Kidney (tissue), 14 donors: Measurements from ENCODE around the gene DCXR. TPM values are rescaled to one million over a fixed set of nuclear protein-coding genes. Genes with fewer than 3 reads are reported as not detected.

Experiments used
- DNase-seq, 5 donors: peaks; one replicate each; pipeline ENCODE4 v3.0.0-alpha.2; 2013 to 2020
- FAIRE-seq: peaks from 2 replicates; lab custom pipeline; 2012; peaks lifted over from hg19 to GRCh38; lab: Jason Lieb, UNC
- H3K27ac ChIP-seq, 2 donors: one replicate each; pipeline ENCODE4 v1.7.0; 2013; ENCODE audit warnings: low read depth in 2 of 2, low read length in 2 of 2, inconsistent platforms in 1 of 2
- H3K27me3 ChIP-seq: one replicate; pipeline ENCODE4 v1.7.1; 2013; ENCODE audit warnings: low read length, inconsistent platforms; ENCODE audit not compliant: control insufficient read depth, insufficient read depth
- H3K36me3 ChIP-seq, 3 donors: one replicate each; pipeline versions ENCODE4 v1.7.0 to v1.7.1; 2013; ENCODE audit warnings: low read length in 3 of 3, control low read depth in 1 of 3, inconsistent platforms in 1 of 3; ENCODE audit not compliant: insufficient read depth in 3 of 3, control insufficient read depth in 2 of 3
- H3K4me1 ChIP-seq, 3 donors: one replicate each; pipeline versions ENCODE4 v1.7.0 to v1.7.1; 2013; ENCODE audit warnings: low read length in 3 of 3, inconsistent platforms in 1 of 3, low read depth in 1 of 3; ENCODE audit not compliant: control insufficient read depth in 2 of 3, insufficient read depth in 2 of 3
- H3K4me3 ChIP-seq, 3 donors: one replicate each; pipeline versions ENCODE4 v1.7.0 to v1.8.1; 2013; ENCODE audit warnings: low read length in 3 of 3, control low read depth in 1 of 3, inconsistent platforms in 1 of 3
- H3K9ac ChIP-seq, 3 donors: one replicate each; pipeline versions ENCODE4 v1.7.0 to v1.7.1; 2013; ENCODE audit warnings: low read length in 3 of 3, control low read depth in 1 of 3, inconsistent platforms in 1 of 3
- H3K9me3 ChIP-seq, 3 donors: one replicate each; pipeline versions ENCODE4 v1.7.0 to v1.7.1; 2013; ENCODE audit warnings: low read length in 3 of 3, control low read depth in 1 of 3, inconsistent platforms in 1 of 3; ENCODE audit not compliant: control insufficient read depth in 2 of 3, insufficient read depth in 1 of 3
- intact Hi-C: fragments of 100-400 bp; cut with DNase I; formaldehyde crosslinking; loops from one replicate; pipeline ENCODE4 v1.11.1; 2022
- polyA plus RNA-seq: library from polyadenylated mRNA; stranded (reverse); fragments of 350-450 nt; fragmentation: Illumina TruSeq; extraction: RNeasy Lipid Tissue Mini Kit (QIAGEN cat#74804); gene quantifications from one replicate; pipeline ENCODE4 v1.2.3, GENCODE V29; 2014; ENCODE audit warnings: low read depth, low replicate concordance; ENCODE audit not compliant: insufficient read depth
- total RNA-seq: library from RNA; stranded (reverse); fragmentation: NEBNext Ultra II Directional; extraction: Animal tissue kit (Norgen Biotek cat#: 25700); gene quantifications from one replicate; pipeline ENCODE4 v1.2.1, GENCODE V29; 2021
- TF ChIP-seq, protein P1 (sequence below): IDR thresholded peaks from 3 replicates; pipeline ENCODE4 v1.5.1; 2012; ENCODE audit warnings: mild to moderate bottlenecking, moderate library complexity, borderline replicate concordance; ENCODE audit not compliant: insufficient read depth; ENCODE audit errors: extremely low read depth
- donor health status: control.
- donor health status: control.
- donor health status: control.
- donor health status: control.
- donor health status: control.
- donor health status: DM: yes; HTN: yes; CAD: no.
- donor health status: Normal renal cell carcinoma (clear cell type).

Gene DCXR
- total and polyA plus RNA-seq, 2 donors from 2014 or later: 102 to 551 TPM

DNA sequence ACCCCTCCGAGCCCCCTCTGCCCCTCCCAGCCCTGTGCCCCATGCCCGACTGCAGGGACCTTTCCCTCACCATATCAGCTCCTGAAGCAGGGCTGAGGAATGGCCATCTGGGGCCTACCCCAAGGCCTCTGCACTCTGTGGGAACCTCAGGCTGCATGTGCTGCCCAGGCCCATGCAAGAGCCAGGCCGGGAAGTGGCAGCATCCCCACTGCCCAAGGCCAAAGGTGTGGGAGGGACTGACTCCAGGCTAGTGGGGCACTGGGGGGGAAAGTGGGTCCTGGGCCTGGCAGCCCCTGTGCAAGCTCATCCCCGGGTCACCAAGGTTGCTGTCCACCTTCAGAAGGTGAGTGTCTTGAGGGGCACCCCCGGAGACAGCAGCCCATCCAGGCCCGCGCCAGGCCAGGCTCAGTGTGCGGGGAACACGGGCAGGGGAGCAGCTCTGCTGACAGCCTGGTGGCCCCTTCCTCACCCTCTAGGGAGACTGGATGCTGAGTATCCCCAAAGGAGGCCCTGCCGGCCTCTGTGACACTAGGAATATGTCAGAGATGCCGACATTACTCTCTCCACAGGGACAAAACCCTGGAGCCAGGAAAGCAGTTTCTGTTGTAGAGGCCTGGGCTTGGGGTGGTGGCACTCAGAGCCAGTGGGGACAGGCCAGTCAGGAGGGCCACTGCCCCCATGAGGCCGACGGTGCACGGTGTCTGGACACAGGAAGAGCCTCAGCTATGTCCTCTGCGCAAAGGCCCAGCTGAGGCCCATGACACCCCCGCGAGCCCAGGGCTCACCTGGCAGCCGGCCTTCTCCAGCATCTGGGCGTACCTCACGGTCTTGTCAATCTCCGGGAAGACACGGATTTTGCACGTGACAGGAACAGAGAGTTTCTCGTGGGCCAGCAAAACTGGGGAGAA lies 24.8 kb upstream of the DCXR start:
- H3K4me1 ChIP-seq: peaks cover 0 to 22% (median 15%) of the 10 kb centered on the region in 3 donors
- TF ChIP-seq, protein P1, sequence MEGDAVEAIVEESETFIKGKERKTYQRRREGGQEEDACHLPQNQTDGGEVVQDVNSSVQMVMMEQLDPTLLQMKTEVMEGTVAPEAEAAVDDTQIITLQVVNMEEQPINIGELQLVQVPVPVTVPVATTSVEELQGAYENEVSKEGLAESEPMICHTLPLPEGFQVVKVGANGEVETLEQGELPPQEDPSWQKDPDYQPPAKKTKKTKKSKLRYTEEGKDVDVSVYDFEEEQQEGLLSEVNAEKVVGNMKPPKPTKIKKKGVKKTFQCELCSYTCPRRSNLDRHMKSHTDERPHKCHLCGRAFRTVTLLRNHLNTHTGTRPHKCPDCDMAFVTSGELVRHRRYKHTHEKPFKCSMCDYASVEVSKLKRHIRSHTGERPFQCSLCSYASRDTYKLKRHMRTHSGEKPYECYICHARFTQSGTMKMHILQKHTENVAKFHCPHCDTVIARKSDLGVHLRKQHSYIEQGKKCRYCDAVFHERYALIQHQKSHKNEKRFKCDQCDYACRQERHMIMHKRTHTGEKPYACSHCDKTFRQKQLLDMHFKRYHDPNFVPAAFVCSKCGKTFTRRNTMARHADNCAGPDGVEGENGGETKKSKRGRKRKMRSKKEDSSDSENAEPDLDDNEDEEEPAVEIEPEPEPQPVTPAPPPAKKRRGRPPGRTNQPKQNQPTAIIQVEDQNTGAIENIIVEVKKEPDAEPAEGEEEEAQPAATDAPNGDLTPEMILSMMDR: no peak
- no peak overlapping the region for H3K4me3 ChIP-seq
- no peak overlapping the region for H3K9ac ChIP-seq
- no peak for FAIRE-seq
- H3K9me3 ChIP-seq: no peaks in the 10 kb centered on the region
- peaks cover 0 to 21% (median 4%) of the 10 kb centered on the region in 3 donors for H3K36me3 ChIP-seq
- H3K27ac ChIP-seq: no peak overlapping the region
- DNase-seq: no peak
- intact Hi-C loops: no loop called here
- no peaks in the 10 kb centered on the region for H3K27me3 ChIP-seq

DNA sequence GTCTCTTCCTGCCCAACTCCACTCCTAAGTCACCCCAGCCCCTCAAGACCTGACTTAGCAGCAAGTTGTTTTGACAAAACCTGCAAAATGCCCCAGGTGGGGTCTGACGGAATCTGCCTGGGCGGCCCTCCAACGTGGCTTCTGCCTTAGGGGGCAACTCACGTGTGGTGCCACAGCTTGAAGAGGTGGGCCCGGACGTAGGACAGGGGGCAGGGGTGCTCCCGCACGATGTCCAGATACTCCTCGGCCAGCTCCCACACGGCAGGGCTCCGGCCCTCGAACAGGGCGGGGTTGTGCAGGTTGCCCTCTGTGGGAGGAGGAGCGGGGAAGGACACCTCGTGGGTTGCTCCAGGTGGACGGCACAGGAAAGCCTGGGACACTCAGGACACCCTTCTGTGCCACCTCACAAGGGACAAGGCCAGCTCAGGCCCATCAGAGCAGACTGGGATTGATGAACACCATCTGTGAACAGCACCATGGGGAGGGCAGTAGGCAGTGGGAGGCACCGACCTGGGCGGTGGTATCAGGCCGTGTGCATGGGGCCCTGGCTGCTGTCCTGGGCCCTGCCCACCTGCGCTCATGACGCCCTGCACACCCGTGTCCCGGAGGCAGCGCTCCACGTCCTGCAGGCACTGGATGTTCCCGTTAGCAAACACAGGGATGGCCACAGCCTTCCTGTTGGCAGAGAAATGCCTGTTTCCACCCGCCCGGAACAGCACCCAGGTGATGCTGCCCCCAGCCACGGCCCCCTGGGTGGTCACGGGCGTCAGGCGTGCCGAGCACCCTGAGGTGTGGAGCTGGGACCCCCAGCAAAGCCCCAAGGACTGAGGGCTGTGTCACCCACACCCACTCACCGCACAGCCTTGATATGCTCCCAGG lies 23.8 kb upstream of the DCXR start:
- intact Hi-C loops: no loop called here
- TF ChIP-seq, protein P1: no peak
- Histone ChIP-seq H3K4me1 (peaks cover 0 to 24% (median 14%) of the 10 kb centered on the region in 3 donors), H3K9me3 (no peaks in the 10 kb centered on the region), H3K27ac (no peak overlapping the region), H3K4me3 (no peak overlapping the region), H3K27me3 (no peaks in the 10 kb centered on the region), H3K36me3 (peaks cover 0 to 21% (median 5%) of the 10 kb centered on the region in 3 donors), H3K9ac (no peak overlapping the region)
- FAIRE-seq (no peak), DNase-seq (peak in 1 of 5 donors; percentile 63)

DNA sequence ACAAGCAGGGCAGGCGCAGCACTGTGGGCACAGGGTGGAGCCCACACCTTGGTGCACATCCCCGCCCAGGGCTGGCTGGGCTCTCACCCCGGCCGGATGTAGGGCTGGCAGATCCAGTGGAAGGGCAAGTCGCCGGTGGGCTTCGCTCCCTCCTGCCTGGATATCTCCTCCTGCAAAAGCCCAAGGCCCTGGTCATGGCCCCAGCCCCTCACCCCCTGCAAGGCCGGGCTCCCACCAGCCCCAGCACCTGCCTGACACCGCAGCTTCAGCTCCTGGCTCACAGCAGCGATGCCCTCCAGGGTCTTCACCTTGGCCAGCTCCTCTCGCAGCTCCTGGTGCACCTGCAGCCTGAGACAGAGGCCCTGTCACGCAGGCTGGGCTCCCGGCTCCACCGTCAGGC lies 23.1 kb upstream of the DCXR start:
- H3K27ac ChIP-seq: no peak overlapping the region
- TF ChIP-seq, protein P1: no peak
- FAIRE-seq (no peak), DNase-seq (peak in 1 of 5 donors; percentile 68)
- no peak overlapping the region for H3K9ac ChIP-seq
- no peak overlapping the region for H3K4me3 ChIP-seq
- H3K36me3 ChIP-seq: peaks cover 0 to 21% (median 5%) of the 10 kb centered on the region in 3 donors
- H3K27me3 ChIP-seq: no peaks in the 10 kb centered on the region
- H3K4me1 ChIP-seq: peaks cover 0 to 23% (median 9%) of the 10 kb centered on the region in 3 donors
- intact Hi-C loops: no loop called here
- no peaks in the 10 kb centered on the region for H3K9me3 ChIP-seq
